Kidney capillary endothelial cell (primary cell): Measurements from ENCODE around the gene ETFRF1.
A peak's percentile ranks its signal among the peaks of the same experiment; 100 is the strongest.

ENCODE experiments used
- DNase-seq: peaks from one replicate; pipeline ENCODE4 v3.0.0-alpha.2; 2018; ENCODE audit warnings: low spot score

Gene ETFRF1, protein sequence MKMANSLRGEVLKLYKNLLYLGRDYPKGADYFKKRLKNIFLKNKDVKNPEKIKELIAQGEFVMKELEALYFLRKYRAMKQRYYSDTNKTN

DNA sequence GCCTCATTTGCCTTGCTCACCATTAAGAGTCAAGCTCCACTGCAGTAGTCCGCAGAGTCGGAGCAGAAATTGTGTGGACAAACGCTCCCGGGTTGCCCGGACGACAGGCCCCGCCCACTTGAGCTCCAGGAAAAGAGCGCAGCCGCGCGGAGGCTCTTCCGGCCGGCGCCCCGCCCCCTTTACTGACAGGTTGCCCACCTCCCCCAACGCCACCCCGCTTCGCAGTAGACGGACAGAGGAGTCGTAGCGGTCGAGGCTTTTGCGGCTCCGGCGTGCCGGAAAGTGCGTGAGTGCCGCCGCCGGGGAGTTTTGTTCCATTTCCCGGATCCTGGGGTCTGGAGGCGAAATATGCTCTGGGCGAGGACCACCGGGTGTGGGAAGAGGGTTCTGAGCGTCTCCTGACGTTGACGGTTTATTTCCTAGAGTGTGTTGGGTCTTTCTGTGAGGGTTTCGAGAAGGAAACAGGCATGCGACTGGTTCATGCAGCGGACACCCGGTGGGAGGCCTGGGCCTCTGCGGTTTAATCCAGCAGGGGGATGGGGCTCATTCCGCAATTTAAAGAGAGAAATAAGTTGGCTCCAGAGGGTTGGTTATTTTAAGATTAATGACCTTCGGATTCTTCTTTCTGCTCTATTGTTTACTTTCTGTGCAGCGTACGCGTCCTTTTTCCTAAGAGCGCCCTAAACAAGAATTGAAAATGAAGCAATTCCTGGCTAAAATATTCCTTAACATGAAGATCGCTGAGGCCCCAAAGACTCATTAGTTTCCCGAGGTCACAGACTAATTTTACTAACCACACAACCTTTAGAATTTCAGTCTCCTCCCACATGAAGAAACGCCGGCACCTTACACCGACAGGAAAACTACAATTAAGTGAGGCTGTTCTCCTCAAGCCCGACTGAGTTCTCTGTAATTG, at the start of gene ETFRF1, which contains the start of gene DNAI7:
Gene ETFRF1 (plus strand): TSS at position 182 of the 916 bp plus-strand sequence. CDS start 8,720 bp downstream, outside the sequence.
Gene DNAI7 (minus strand): TSS at position 105 of the 916 bp plus-strand sequence. CDS start 82 bp downstream, at position 23.
- peak; percentile 92 for DNase-seq

DNA sequence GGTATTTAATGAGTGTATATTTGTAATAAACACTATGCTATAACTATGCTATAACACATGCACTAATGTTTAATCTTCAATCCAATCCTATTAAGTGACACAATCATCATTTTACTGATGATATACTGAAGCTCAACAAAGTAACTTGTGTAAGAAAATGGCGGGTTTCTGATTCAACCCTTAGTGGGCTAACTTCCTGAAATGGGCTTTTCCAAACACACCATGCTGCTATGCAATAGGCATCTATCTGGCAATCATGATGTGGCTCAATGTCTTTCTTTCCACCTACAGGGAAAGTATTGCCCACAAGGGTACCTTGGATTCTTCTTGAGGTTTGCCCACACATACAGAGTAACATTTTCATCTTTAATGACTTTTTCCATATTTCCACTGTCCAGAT, 48.4 kb upstream of the ETFRF1 start:
- DNase-seq: no peak

DNA sequence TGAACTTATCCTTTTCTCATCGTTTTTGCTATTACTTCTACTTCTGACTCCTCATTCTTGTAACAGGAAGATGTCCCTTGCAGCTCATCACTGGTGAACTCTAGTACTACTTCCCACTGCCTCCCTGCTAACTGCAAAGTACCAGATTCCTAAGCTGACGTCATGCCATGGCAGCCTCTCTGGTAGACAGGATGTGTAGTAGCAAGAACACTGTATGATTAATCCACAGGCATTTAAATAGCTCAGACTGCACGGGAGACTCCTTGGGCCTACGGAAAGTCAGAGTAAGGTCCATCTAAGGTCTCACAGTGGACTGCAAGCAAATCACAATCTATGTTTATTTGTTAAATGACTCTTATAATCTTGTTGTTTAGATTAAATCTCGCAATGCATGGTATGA, 43.6 kb upstream of the ETFRF1 start:
- DNase-seq: peak; percentile 93

DNA sequence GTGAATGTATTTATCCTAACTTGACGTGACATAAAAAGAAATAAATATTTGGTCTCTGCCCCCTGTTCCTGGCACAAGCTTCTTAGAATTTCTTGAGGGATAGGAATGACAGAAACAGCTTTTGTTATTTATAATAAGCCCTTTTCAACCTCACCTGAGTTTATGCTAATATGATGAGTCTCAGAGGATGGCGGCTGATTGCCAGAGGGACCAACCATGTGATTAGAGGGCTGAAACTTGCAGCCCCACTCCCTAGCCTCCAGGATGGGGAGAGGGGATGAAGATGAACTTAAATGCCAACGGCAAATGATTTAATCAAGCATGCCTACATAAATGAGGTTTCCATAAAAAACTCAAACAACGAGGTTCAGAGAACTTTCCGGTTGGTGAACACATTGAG, 43.0 kb upstream of the ETFRF1 start:
- DNase-seq: no peak

DNA sequence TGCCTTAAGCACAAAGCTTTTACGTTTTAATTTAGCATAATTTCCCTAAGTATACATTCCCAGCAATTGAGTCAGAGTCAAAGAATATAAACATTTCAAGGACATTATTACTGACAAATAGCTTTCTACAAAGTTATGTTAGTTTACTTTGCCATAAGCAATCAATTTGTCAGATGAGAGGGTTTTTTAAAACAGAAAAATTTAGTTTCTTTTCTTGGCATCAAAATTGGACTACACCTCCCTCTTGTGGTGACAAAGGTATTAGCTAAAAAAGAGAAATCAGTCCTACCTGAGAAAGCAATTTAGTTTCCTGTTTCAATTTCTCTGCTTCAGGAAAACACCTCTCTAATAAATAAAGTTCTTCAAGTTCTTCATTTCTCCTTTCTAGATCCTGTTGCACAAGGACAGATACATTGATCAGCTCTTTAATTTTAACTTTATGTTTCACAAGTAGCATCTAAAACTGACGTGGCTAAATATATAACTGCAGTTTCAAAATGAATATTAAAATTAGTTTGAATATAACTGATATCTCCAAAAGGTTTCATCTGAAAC, 39.9 kb upstream of the ETFRF1 start:
- peak; percentile 38 for DNase-seq

DNA sequence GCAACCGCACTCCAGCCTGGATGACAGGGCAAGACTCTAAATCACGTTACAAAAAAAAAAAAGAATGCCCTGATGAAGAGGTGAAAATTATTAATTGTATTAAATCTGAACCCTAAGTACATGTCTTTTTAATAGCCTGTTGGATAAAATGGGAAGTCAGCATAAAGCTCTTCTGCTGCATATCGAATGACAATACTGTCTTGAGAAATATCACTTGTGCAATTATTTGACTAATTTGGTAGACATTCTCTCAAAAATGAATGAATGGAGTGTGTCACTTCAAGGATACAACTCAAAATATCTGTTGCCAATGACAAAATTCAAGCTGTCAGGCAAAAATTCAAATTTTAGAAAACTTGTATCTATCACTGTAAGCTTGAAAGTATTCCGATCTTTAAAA, 39.0 kb upstream of the ETFRF1 start:
- no peak for DNase-seq

DNA sequence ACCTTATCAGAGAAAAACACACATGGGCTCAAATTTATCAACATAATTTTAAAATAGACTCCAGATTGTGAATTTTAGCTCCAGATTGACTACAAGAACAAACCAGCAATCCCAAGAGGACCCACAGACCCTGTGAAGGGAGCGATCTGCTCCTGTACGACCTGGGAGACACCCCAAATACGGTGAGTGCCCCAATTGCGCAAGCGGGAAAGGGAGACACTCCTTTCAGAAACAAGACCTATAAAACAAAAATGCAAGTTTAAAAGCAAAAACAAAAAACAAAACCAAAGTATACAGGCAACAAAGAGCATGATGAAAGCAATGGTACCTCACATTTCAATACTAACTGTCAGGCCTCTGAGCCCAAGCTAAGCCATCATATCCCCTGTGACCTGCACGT, 32.2 kb upstream of the ETFRF1 start:
- DNase-seq: no peak

DNA sequence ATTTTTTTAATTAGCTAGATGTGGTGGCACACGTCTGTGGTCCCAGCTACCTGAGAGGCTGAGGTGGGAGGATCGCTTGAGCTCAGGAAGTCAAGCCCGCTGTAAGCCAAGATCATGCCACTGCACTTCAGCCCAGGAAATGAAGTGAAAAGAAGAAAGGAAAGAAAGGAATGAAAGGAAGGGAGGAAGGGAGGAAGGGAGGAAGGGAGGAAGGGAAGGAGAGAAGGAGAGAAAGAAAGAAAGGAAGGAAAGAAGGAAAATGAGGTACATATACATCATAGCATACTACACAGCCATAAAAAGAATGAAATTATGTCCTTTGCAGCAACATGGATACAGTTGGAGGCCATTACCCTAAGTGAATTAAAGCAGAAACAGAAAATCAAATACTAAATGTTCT, 12.3 kb upstream of the ETFRF1 start:
- no peak for DNase-seq

DNA sequence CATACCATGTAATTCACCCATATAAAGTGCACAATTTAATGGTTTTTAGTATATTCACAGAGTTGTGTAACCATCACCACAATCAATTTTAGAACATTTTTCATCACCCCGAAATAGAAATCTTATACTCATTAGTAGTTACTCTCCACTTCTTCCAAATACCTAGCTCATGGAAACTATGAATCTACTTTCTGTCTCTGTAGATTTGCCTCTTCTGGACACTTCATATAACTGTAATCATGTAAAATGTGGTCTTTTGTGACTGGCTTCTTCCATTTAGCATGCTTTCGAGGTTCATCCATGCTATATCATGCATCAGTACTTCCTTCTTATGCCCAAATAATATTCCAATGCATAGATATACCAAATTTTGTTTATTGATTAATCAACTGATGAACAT, 10.9 kb upstream of the ETFRF1 start:
- no peak for DNase-seq

DNA sequence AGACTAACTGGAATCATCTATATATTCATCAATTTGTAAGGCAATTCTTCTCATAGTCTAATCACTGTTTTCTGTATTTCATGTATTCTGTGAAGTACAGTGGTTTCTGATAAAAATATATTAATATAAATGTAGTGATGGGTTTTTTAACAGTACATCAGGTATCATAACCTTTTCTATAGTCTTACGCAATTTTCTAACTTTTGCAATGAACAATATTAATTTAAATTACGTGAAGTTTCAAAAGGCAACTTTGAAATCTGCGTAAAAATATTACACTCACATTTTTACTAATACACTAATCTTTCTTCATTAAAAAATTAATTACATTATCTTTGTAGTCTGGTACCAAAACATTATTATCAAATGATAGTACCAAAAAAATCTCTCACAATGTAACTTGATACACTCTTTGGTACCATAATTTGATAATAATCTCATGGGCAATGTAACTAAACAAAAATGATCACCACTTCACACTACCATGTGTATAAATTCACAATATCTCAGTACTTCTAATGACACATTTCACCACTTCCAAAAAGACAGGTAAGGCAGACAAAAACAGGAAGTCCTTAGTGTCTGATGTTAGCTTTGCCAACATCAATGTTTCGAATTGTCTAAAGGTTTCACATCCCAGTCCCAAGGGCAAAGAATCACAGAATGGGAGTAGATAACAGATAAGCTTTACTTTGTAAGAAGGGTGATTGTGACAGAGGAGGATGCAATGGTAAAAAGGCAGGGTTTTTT, 8.8 kb upstream of the ETFRF1 start:
- DNase-seq: no peak

DNA sequence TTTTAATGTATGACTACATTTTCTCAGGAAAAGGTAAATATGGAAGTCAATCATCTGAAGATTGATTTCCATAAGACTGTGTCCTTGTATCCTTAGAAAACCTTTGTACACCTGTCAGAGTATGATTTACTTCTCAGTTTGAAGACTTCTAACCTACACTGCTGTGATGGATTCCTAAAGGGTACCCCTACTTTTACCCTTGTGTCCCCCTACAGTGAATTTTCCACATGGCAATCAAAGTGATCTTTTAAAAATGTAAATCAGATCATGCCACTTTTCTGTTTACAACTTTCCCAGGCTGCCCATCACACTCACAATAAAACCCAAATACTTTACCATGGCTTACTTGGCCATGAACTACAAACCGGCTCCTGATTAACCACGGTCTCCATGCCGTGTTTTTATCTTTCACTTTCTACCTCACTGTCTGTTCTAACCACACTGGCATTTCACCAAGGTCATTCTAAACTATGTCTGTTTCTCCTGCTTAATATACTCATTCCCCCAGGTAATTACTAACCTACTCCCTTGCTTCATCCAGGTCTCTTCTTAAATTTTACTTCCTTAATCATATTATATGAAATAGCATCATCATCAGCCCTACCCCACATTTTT, 8.1 kb upstream of the ETFRF1 start:
- no peak for DNase-seq

DNA sequence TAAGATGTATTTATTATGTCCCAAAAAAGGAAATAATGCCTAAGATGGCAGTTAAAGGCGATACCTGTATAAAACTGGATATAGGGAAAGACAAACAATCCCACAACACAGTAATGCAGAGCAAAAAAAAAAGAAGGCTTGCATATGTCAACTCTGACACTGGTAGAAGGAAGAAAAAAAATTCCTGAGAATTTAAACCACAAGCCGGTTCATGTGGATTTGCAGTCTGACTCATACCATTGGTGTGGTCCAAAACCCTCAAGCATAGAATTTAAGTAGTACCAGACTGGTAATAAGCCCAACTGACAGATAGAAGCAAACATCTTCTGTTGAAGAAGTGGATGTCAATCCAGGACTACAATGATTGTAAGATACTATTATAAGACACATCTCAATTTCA, 7.3 kb upstream of the ETFRF1 start:
- DNase-seq: no peak

DNA sequence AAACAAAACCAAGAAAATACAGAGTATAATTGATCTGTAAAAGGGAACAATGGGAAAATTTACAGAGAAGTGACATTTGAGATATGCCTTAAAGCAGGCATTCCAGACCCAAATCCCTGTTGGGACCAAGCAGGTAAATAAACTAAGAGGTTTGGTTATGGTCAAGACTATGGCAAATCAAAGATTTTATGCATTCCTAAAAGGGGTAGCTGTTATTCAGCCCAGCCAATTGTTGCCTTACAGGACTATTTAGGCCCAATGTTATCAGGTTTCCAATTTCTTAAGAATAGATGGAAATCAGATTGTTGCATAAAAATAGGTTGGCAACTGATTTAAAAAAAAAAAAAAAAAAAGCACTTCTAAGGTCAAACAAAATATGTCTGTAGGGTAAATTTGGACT, 5.4 kb upstream of the ETFRF1 start:
- no peak for DNase-seq

DNA sequence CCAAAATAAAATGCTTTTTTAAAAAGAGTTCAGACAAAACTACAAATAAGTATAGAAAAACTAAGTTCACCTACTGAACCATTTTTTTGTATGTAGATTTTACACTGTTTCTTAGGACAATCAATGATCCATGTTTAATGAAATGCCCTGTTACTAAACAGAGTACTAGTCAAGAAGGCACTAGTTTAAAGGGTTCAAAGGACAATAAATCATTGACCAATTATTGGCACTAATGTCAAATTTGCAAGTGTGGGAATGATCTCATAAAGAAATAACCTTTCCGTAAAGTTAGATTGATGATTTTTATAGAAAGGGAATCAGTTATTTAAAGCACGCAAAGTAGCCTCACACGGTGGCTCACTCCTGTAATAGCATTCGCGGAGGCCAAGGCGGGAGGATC, 4.2 kb upstream of the ETFRF1 start:
- DNase-seq: no peak

DNA sequence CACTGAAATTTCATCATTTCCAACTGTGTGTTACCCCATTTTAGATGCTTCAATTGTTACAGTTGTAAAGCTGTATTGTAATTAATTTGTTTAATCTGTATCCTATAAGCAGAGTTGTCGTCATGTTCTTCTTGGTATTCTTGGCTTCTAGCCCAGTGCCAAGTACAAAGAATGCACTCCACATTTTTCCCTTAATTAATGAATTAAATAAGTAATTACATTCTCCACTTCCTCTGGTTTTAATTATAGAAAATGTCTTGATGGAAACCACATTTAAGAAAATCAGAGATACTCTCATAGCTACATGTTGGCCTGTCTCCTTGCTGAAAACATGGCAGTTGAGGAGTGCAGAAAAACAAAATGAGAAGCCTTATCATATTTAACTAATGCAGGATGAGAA, 823 bp upstream of the ETFRF1 start:
- no peak for DNase-seq

DNA sequence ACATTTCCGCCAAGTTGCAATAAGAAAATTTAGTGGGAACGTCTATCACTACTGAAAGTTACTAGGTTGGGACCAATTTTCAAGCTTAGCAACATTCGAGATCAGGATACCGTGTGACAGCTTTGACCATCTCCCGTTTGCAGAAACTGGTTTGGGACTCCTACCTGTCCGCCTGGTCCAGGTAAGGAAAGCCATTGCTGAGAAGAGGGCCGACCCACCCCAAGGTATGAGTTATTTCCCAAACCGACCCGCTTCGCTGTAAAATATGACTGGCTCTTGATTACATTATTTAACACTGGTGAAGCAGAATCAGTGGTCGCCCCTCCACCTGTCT, 348 bp upstream of the ETFRF1 start:
- no peak for DNase-seq

DNA sequence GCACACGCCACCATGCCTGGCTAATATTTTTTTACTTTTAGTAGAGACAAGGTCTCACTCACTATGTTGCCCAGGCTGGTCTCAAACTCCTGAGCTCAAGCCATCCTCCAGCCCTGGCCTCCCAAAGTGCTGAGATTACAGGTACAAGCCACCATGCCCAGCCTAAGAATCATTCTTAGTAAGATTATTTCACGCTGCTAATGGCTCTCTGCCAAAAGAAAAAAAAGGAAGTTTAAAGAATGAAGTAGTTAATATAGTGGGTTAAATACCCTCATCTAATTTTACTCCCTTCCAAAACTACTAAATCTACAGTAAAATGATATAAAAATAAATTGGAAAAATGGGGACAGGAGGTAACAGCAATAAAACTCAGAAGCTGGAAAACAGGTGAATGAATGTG, 2.6 kb downstream of the ETFRF1 start:
- no peak for DNase-seq

DNA sequence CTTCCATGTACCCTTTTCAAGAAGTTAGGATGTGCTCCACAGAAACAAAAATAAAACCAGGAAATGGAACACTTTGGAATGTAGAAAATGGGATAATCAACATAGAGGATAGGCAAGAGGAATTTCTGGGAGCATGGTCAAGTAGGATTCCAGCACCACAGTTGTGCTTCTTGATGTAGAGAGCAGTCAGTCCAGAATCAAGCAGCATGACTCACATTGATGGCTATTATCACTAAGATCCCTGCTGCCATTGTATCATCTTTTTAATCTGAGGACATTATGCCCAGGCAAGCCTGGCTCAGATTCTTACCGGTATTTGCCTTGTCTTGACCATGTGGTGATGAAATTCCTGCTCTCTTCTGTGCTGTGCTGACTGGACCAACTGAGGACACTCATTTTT, 5.7 kb downstream of the ETFRF1 start:
- DNase-seq: no peak

DNA sequence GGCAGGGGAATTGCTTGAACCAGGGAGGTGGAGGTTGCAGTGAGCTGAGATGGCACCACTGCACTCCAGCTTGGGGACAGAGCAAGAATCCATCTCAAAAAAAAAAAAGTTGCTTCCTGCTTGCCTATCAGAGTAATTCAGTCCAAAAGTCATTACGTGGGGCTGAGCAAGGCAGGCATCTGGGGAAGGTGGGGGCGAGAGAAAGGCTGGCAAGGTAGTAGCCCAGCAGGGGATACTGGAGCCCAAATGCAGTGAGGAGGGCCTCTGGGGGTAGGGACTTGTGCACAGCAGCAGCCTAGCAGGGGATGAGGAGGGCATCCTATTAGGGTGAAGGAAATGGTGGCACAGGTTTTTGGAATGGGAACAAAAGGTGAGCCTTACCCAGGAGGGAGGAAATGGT, 7.1 kb downstream of the ETFRF1 start:
- no peak for DNase-seq

DNA sequence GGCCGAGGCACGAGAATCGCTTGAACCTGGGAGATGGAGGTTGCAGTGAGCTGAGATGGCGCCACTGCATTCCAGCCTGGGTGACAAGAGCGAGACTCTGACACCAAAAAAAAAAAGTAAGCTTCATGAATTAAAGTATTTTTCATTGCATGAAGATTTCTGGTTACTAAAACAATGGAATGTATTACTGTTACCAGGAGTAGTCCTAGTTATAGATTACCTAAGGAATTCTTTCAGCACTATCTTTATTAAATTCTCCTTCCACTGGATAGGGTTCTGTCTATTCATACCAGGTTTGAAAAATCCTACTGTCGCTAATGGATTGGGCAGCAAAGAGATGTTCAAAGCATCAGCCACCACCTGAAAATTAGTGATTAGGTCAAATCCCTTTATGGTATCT, 12.4 kb downstream of the ETFRF1 start:
- no peak for DNase-seq

DNA sequence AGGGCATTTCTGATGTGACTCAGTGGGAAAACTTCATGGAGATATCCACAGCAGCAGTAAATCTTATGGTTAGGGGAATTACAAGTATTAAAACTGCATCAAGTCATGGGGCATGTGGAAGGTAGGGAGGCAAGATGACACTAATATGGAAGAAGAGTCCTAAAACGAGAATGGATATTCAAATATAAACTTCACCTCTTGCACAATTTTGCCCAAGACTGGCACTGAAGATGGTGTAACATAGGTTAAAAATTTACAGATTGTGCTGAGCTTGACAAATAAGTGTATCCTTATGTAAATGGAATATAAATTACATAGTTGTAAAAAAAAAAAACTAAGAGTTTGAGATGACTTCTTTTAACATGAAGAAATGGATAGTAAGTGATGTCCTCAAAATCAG, 12.8 kb downstream of the ETFRF1 start:
- DNase-seq: no peak

DNA sequence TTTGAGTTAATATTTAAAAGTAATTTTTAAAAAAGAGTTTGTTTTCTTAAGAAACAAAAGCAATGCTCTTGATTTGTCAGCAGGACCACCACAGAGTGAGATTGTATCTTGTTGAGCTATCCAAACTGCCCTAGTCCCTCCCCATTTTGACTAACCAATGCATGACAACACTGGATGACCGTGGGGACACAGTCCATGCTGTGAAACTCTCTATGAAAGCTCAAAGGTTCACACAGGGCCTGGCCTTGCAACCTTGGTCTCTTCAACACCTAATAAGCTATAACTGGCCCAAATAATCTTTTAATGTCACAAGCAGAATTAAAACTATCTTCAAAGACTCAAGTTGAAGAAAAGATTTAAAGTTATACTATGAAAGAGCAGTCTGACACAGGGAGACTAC, 13.5 kb downstream of the ETFRF1 start:
- no peak for DNase-seq
